SH-SY5Y (cell line): ENCODE measurements around the gene DLL1.

Experiments
- GATA2 ChIP-seq: IDR thresholded peaks from 2 replicates; pipeline ENCODE4 v1.6.1; 2011; ENCODE audit warnings: mild to moderate bottlenecking, low read depth, low read length
- GATA3 ChIP-seq: IDR thresholded peaks from 2 replicates; pipeline ENCODE4 v1.6.1; 2011; ENCODE audit warnings: low read depth, mild to moderate bottlenecking, low read length, moderate library complexity

Gene DLL1

DNA sequence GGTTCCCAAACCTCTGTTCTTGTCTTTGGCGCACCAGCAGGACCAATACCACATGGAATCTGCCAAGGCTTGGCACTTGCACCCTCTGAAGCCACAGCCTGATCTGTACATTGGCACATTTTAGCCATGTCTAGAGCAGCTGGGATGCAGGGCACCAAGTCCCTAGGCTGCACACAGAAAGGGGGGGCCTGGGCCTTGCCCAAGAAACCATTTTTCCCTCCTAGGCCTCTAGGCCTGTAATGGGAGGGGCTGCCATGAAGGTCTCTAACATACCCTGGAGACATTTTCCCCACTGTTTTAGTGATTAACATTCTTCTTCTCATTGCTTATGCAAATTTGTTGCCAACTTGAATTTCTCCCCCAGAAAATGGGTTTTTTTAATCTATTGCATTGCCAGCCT is 10.3 kb upstream of the DLL1 start:
- TF ChIP-seq GATA3: no peak
- TF ChIP-seq GATA2: no peak

DNA sequence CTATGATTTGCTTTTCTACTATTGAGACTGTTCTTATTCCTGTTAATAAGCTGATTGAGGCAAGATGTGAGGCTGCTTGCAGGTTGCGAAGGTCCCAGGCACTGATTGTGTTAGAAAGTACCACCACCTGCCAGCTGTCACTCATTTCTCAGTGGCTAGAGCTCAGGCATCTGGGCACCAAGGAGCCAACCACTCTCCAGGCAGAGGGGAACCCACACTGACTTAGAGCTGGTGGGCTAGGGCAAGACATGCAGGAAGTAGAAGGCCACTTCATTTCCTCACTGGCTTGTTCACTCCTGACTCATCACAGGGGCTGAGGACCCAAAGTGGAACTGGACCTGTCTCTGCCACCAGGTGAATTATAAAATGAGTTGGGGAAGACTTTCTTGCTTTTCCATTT is 7.8 kb upstream of the DLL1 start:
- no peak for TF ChIP-seq GATA2
- TF ChIP-seq GATA3: no peak

DNA sequence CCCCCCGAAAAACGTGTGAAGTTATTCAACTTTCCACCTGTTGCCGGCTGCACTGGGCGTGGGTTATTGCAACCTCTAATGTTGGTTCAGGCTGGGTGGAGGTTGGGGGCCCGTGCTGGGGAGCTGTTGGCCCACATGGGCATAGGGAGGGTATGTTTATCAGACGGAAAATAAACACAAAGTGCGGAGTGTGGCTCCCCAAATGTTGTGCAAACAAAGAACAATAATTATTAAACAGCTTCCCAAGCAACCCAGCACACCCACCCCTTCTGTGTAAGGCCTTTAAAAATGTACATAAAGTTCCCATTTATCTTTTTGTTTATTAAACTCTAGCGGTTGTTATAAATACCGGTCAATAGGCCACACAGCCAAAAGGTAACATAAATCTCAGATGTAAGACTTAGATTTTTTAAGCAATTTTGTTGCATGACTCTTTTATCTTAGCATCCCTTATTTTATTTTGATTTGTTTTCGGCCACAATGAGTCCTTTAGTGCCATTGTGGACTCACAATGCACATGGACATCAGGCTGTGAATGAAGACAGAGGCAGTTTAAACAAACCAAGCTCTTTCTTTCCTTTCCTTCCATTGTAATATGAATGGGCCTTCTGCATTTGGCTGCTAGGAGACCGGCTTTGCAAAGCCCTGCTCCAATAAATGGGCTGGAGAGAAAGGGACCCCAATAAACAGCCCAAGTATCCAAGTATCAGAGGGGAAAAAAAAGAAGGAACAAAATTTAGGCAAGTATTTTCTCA is 6.9 kb upstream of the DLL1 start:
- TF ChIP-seq GATA2 (no peak), GATA3 (no peak)

DNA sequence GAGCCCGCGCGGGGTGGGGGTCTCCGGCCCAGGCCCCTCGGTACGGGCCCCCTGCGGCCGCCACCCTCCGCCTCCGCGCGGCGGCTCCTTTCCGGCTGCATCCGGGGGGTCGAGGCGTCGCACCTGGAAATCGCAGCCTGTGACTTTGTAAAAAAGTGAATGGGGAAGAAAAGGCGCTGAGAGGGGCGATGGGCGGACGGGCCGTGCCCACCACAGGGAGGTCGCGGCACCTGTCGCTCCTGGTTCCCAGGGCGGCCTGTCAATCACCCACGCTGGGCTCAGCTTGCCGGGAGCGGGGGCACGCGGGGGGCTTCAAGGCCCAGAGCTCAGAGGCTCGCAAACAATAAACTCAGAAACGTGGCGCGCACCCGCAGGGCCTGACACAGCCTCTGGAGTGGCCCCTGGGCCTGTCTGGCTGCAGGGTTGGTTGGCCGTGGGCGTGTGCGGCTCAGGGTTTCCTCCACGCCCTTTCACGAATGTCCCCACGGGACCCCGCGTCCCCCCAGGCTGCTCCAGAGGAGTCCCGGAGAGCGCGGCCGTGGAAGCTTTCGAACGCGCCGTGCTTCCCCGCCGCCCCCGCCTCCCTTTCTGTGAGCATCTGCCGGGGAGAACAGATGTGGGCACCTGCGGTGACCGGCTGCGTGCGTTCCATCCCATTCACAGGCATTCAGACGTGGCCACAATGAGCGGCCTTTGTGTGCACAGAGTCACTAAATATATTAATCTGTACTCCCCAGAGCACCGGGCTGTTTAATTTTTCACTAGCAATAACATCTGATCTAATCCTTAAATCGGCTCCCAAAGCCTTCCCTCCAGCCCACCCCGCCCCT is 6.1 kb upstream of the DLL1 start:
- no peak for TF ChIP-seq GATA3
- TF ChIP-seq GATA2: no peak

DNA sequence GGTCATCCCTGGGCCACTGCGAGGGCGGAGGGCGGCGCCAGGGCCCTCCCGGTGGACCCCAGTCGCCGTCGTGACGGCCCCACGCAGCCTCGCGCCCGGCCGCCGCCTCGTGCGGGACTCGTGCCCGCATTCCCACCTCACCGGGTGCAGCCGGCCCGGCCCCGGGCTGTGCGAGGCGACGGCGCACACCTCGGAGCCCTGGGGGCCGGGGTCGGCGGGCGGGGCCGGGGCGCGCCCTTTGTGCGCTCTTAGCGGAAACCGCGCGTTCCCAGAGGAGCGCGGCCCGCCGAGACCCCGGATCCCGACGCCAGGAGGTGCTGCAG is 5.5 kb upstream of the DLL1 start:
- TF ChIP-seq GATA3 (no peak), GATA2 (no peak)

DNA sequence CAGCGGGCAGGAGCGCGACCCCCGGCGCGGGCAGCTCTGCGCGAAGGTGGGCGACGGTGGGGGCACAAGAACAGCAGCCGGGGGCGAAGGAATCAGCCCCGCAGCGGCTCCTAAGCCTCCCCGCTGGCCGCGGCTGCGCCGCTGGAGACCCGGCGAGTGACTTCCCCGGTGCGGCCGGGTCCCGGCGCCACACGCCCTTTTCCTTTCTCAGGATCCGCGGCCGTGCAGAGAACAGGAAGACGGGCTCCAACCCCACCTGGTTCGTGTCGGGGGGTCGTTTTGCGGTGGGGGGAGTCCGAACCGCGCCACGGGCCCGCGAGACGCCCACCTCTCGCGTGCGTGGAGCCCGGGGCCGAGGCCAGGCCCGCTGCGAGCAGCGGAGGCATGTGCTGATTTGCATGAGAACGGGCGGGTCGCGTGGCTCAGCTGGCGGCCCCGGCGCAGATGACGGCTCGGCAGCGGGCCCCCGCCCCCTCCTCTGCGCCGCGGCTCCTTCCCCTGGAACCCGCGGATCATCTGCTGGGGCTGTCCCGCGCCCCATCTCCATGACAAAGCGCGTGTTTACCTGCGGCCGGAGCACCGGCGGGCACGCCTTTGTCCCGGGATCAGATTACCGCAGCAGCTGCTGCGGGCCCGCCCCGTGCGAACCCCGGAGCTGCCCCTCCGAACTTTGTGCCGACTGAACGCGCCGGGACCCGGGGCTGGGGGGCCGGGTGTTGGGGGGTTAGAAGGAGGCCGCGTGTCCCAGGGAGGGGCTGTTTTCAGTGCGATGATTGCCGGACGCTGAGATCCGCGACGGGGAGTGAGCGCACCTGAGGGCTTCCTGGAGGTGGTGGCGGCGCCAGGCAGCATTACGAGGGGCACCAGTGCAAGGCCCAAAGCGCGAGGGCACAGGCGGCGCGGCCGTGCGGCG is 4.9 kb upstream of the DLL1 start:
- TF ChIP-seq GATA3: no peak
- TF ChIP-seq GATA2: no peak

DNA sequence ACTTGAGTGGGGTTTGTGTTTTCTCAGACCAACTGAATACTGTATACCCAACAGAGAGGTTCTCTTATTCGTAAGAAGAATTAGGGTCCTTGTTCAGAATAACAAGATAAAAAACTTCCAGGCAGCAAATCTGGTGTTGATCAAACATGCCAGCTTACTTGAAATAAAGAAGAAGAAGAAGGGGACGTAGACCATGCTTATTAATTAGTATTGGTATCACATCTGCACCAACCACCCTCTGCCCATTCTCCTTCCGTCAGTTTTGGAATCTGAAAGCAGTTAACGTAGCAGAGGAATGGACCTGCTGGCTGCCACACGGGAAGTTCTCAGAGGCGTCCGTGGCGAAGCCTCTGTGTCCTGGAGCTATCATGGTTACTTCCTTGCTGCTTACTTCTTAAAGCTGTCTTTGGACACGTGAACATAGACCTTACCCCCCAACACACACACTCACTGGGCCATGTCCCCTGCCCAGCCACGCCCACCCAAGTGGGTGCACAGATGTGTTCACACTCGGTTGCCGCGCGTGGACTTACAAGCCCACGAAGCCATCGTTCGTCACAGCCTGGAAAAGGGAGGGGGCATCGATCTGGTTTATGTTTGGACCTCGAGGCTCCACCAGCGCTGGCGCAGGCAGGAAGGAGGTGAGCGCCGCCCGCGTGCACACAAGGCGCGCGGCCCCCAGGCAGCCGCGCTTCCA is 4.1 kb upstream of the DLL1 start:
- TF ChIP-seq GATA2 (no peak), GATA3 (no peak)

DNA sequence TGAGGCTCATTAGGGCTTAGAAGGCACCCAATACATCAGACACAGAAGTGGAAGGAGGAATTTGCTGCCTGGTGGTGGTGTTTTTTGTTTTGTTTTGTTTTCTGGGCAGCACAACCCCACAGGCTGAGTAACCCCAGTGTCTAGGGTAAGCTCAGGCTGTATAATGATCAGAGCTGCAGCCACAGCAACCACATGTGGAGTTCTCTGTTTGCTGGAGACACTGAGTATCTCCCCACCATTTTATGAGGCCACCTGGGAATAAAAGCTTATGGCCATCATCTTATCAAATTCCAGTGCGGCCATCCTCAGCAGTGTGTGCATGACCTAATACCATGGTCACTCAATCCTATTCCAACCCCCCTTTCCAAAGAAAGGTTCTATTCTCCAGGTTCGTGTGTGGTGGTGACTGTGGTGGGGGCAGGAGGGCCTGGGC is 3.4 kb upstream of the DLL1 start:
- TF ChIP-seq GATA2 (no peak), GATA3 (no peak)

DNA sequence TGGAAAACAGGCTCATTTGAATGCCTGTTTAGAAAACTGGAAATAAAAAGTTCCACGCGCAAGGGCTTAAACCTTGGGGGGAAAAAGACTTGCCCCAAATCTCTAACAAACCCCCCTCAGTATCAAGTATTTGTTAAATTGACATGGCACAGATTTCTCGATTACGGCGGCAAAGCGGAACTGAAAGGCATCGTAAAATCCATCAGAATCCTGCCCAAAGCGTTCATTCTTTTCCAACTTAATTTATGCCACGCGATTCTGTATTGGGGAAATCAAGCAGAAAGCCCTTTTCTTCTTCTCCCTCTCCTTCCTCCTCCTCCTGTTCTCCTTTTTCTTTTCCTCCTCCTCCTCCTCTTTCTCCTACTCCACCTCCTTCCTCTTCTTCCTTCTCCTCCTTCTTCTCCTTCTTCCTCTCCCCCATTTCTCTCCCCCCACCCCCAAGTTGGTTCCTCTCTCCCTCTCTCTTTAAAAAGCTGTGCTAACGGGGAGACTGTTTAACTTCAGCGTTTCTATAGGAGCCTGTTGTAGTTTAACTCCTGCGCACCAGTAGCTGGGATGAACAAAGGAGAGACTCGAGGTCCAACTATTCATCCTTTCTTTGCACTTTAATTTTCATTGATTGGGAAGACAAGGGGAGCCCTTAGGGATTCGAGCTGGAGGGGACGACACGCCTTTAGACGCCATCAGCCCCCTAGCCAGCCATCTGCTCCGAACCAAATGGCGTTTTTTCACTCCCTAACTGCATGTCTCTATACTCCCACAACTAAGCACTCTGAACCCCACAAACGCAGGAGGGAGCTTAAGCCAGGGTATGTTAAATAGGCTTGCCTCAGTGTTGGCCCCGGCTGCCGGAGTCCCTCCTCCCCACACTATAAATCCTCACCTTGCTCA is 2.7 kb upstream of the DLL1 start:
- no peak for TF ChIP-seq GATA2
- no peak for TF ChIP-seq GATA3

DNA sequence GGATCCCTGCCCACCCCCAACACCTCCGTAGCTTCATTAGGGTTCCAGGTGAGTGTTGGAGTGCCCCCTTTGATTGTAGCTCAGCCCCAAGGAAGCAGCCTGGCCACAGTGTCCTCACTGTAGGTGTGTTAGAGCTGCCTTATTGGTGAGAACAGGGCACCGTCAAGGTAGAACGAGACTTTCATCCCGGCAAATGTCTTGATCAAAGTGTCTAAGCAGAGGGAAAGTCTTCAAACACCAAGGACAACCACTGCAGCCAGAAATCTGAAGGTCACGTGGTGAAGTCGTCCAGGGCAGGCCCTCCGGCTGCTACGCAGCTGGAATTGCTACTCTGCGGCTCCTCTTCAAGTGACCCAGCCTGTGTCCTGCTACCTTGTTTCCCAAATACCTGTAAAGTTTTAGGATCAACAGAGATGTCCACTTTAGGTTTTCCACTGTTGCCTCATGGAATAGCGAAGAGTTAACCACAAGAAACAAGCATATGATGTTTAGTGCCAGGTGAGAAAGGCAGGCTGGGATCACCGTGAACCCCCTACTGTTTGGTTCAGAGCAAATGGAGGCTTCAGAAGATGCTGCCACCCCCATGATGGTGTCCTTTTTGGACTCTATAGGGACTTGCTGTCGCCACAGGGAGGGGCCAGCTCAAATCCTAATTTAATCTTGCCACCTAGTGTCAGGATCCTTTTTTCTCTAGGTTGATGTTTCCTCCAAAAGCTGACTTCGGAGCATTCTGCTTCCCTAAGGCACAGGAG is 1.7 kb upstream of the DLL1 start:
- TF ChIP-seq GATA2: no peak
- no peak for TF ChIP-seq GATA3

DNA sequence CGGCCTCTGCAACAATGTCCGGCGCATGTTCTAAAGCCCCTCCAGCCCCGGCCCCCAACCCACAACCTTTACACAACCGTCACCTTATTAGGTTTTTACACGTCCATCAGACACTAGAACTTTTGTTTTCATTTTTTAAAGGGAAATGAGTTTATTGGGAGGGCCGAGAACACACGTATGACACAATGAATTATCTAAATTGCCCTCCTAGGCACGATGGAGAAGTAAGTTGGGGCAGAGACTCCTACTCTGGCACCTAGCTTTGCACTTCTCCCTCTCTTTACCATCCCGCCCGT is 1.2 kb upstream of the DLL1 start:
- no peak for TF ChIP-seq GATA3
- no peak for TF ChIP-seq GATA2
